K562 (cell line): ENCODE measurements around the gene DEF6. TPM values are rescaled to one million over a fixed set of nuclear protein-coding genes. Genes with fewer than 3 reads are reported as not detected.
A peak's percentile ranks its signal among the peaks of the same experiment; 100 is the strongest.

ENCODE experiments used
- BACH1 ChIP-seq: fragments of 200-800 bp; sonication (Bioruptor generic); IDR thresholded peaks from 2 replicates; pipeline ENCODE4 v1.6.1; 2016; ENCODE audit warnings: missing genetic modification characterization, missing compliant biosample characterization
- CXXC5 ChIP-seq: fragments of 250-450 bp; sonication (Bioruptor Pico); IDR thresholded peaks from 2 replicates; pipeline ENCODE4 v1.8.0; 2022; ENCODE audit warnings: inconsistent platforms, mild to moderate bottlenecking, moderate library complexity
- DMBX1 ChIP-seq: fragments of 250-450 bp; sonication (Bioruptor Pico); IDR thresholded peaks from 2 replicates; pipeline ENCODE4 v1.8.0; 2022; ENCODE audit warnings: inconsistent platforms, mild to moderate bottlenecking, moderate library complexity, borderline replicate concordance
- FUS ChIP-seq: fragments of 200-400 bp; formaldehyde crosslinking; optimal IDR thresholded peaks from 2 replicates; pipeline ENCODE3; 2017; ENCODE audit warnings: low read depth, low read length
- JUN ChIP-seq, 2 experiments: sonication (generic) in 1 of 2; formaldehyde crosslinking in 1 of 2; IDR thresholded peaks; 2 replicates each; pipeline versions ENCODE4 v1.6.1 to v1.8.0; 2012 to 2022; ENCODE audit warnings: borderline replicate concordance in 2 of 2, mild to moderate bottlenecking in 2 of 2, improper control_type of control experiment in 1 of 2, low read depth in 1 of 2, low read length in 1 of 2, missing genetic modification reagents in 1 of 2
- NCOA4 ChIP-seq: fragments of 450-650 bp; IDR thresholded peaks from 2 replicates; pipeline ENCODE4 v1.6.1; 2018; ENCODE audit warnings: mild to moderate bottlenecking; ENCODE audit not compliant: partially characterized antibody
- NR2F6 ChIP-seq: fragments of 450-650 bp; formaldehyde crosslinking; IDR thresholded peaks from 2 replicates; pipeline ENCODE4 v1.4.0; 2020; ENCODE audit warnings: mild to moderate bottlenecking
- SAFB2 ChIP-seq: fragments of 200-400 bp; formaldehyde crosslinking; IDR thresholded peaks from 2 replicates; pipeline ENCODE4 v1.6.1; 2018; ENCODE audit warnings: borderline replicate concordance, low read length, low read depth, moderate library complexity; ENCODE audit not compliant: severe bottlenecking
- TEAD4 ChIP-seq, 2 experiments: sonication (generic) in 1 of 2; formaldehyde crosslinking in 1 of 2; IDR thresholded peaks; 2 replicates each; pipeline versions ENCODE4 v1.6.1 to v1.8.0; 2012 to 2022; ENCODE audit warnings: borderline replicate concordance in 1 of 2, inconsistent platforms in 1 of 2, low read length in 1 of 2, mild to moderate bottlenecking in 1 of 2, missing genetic modification reagents in 1 of 2
- ZFX ChIP-seq: sonication (generic); formaldehyde crosslinking; IDR thresholded peaks from 2 replicates; pipeline ENCODE4 v1.8.0; 2022; ENCODE audit warnings: mild to moderate bottlenecking, missing genetic modification reagents, moderate library complexity
- ZNF212 ChIP-seq: fragments of 450-650 bp; formaldehyde crosslinking; IDR thresholded peaks from 2 replicates; pipeline ENCODE4 v1.4.0; 2020; ENCODE audit warnings: mild to moderate bottlenecking
- polyA plus RNA-seq, 8 experiments: library from polyadenylated mRNA; depleted of rRNA in 4 of 8; stranded (reverse) in 5 of 8; unstranded in 3 of 8; fragments of >200 nt; fragmentation: Nextera tagmentation in 2 of 8; fragmentation: Illumina TruSeq in 1 of 8; extraction: Ambion mirVana in 2 of 8; extraction: Trizol in 1 of 8; gene quantifications; 2 replicates each; pipeline versions ENCODE4 v1.2.1 to v1.2.3, GENCODE V29; 2011 to 2014; ENCODE audit warnings: inconsistent platforms in 1 of 8, missing spikeins in 1 of 8
- total RNA-seq, 7 experiments: library from RNA; depleted of rRNA in 6 of 7; stranded (reverse); fragments of >200 nt in 6 of 7; fragmentation: Illumina TruSeq in 2 of 7; extraction: Trizol in 2 of 7; gene quantifications; 2 replicates each; pipeline versions ENCODE4 v1.2.1 to v1.2.3, GENCODE V29; 2011 to 2021; ENCODE audit warnings: low replicate concordance in 1 of 7
- TF ChIP-seq, protein P1 (sequence below): fragments of 250-450 bp; sonication (Bioruptor Pico); IDR thresholded peaks from 2 replicates; pipeline ENCODE4 v1.8.0; 2021; ENCODE audit warnings: moderate library complexity, mild to moderate bottlenecking, inconsistent platforms
- TF ChIP-seq, protein P2 (sequence below): fragments of 250-450 bp; sonication (Bioruptor Pico); IDR thresholded peaks from 2 replicates; pipeline ENCODE4 v1.5.0; 2021; ENCODE audit warnings: mild to moderate bottlenecking, moderate library complexity
- TF ChIP-seq, protein P3 (sequence below): fragments of 250-450 bp; sonication (Bioruptor Pico); IDR thresholded peaks from 2 replicates; pipeline ENCODE4 v1.8.0; 2021; ENCODE audit warnings: borderline replicate concordance, mild to moderate bottlenecking, moderate library complexity; ENCODE audit not compliant: poor library complexity, severe bottlenecking
- TF ChIP-seq, protein P4 (sequence below), 2 experiments: fragments of 450-650 bp in 1 of 2; IDR thresholded peaks; 2 replicates each; pipeline ENCODE4 v1.6.1; 2011 to 2017; ENCODE audit warnings: low read depth in 2 of 2, antibody characterized with exemption in 1 of 2, borderline replicate concordance in 1 of 2, low read length in 1 of 2, mild to moderate bottlenecking in 1 of 2, mixed read lengths in 1 of 2; ENCODE audit not compliant: control insufficient read depth in 1 of 2
- TF ChIP-seq, protein P5 (sequence below): fragments of 450-650 bp; IDR thresholded peaks from 2 replicates; pipeline ENCODE4 v1.6.1; 2016; ENCODE audit warnings: antibody characterized with exemption
- TF ChIP-seq, protein P6 (sequence below): fragments of 450-650 bp; IDR thresholded peaks from 2 replicates; pipeline ENCODE4 v1.6.1; 2016; ENCODE audit warnings: missing biosample characterization, missing genetic modification characterization

Gene DEF6
- total and polyA plus RNA-seq, 9 of the 15 experiments (the other 6 are each of a cell fraction or from before 2014, with no cell fraction given), result 1.3 to 44.6 (median 22.7) TPM

DNA sequence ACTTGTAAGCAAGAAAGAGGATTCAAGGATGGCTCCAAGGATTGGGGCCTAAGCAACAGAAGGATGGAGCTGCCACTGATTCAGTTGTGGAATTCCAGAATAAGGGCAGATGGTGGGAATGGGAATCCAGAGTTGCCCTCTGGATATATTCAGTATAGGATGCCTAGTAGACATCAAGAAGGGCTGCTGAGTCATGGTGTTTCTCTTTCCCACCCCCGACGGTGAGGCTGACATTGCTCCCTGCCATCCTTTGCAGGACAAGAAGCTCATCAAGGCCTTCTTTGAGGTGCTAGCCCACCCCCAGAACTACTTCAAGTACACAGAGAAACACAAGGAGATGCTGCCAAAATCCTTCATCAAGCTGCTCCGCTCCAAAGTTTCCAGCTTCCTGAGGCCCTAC, 49.3 kb upstream of the DEF6 start (continued):
- TF ChIP-seq, protein P1, sequence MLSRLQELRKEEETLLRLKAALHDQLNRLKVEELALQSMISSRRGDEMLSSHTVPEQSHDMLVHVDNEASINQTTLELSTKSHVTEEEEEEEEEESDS, result no peak
- TF ChIP-seq, protein P2, sequence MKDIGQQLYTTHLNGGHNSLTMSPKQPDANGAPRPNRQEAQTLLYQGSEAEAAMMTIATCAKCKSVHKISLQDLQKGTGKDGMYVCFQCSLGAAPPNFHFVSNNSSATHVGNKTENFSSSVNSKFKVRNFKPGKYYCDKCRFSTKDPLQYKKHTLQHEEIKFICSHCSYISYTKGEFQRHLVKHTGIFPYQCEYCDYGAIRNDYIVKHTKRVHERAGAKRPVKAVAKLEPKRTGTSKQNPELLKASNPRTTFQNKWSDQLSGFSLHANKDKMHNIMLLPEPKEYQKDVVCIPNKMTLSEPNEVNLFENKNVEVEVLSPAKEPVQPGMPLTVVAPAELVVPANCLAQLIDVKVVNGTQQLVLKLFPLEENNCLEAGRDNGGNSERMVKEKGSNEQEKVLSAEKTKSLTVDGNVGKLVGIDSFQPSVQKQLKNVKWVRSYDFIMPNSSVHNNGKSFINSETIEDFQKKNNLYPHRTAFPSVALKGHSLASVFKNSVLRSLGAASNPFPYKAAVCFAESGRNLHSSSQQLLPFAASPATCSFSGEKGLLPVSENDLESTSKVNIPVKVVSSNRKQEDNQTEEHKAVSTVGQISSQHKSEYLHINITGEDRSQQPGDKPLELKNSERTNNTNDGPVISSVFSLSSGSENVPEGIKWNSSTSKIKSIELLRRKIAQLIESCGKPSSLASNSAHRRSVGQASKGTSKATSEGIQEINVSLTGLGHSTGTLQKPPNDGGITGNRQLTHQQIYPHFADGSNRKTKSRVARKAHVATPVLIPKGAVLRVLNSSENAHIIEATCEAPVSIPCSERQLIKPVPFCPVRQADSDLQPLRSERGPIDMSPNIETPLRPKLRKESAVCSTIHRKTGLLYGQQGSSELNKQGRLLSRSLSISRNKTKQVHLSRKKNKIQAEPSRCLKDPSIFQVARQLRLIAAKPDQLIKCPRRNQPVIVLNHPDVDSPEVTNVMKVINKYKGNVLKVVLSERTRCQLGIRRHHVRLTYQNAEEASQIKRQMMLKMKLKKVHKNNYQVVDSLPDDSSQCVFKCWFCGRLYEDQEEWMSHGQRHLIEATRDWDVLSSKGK (CRISPR knock-in tag), result no peak
- TF ChIP-seq BACH1 (tag), result peak; percentile 44; the same call in 1 of the 2 replicates
- no peak for TF ChIP-seq ZNF212 (CRISPR knock-in tag)
- no peak for TF ChIP-seq JUN (IDR thresholded peaks at IDR 0.05; ENCODE audit: borderline replicate concordance, low read depth, low read length)
- no peak for TF ChIP-seq JUN (CRISPR knock-in tag; IDR thresholded peaks at IDR 0.05; ENCODE audit: borderline replicate concordance)
- TF ChIP-seq, protein P3, sequence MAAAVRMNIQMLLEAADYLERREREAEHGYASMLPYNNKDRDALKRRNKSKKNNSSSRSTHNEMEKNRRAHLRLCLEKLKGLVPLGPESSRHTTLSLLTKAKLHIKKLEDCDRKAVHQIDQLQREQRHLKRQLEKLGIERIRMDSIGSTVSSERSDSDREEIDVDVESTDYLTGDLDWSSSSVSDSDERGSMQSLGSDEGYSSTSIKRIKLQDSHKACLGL (CRISPR knock-in tag), result no peak
- no peak for TF ChIP-seq NCOA4
- no peak for TF ChIP-seq FUS
- no peak for TF ChIP-seq NR2F6 (CRISPR knock-in tag)
- no peak for TF ChIP-seq DMBX1 (CRISPR knock-in tag)
- TF ChIP-seq, protein P4, sequence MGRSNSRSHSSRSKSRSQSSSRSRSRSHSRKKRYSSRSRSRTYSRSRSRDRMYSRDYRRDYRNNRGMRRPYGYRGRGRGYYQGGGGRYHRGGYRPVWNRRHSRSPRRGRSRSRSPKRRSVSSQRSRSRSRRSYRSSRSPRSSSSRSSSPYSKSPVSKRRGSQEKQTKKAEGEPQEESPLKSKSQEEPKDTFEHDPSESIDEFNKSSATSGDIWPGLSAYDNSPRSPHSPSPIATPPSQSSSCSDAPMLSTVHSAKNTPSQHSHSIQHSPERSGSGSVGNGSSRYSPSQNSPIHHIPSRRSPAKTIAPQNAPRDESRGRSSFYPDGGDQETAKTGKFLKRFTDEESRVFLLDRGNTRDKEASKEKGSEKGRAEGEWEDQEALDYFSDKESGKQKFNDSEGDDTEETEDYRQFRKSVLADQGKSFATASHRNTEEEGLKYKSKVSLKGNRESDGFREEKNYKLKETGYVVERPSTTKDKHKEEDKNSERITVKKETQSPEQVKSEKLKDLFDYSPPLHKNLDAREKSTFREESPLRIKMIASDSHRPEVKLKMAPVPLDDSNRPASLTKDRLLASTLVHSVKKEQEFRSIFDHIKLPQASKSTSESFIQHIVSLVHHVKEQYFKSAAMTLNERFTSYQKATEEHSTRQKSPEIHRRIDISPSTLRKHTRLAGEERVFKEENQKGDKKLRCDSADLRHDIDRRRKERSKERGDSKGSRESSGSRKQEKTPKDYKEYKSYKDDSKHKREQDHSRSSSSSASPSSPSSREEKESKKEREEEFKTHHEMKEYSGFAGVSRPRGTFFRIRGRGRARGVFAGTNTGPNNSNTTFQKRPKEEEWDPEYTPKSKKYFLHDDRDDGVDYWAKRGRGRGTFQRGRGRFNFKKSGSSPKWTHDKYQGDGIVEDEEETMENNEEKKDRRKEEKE (IDR thresholded peaks at IDR 0.05; ENCODE audit: borderline replicate concordance in 1 of 2, control insufficient read depth in 1 of 2, low read depth in 2 of 2, low read length in 1 of 2), result no peak
- TF ChIP-seq, protein P5, sequence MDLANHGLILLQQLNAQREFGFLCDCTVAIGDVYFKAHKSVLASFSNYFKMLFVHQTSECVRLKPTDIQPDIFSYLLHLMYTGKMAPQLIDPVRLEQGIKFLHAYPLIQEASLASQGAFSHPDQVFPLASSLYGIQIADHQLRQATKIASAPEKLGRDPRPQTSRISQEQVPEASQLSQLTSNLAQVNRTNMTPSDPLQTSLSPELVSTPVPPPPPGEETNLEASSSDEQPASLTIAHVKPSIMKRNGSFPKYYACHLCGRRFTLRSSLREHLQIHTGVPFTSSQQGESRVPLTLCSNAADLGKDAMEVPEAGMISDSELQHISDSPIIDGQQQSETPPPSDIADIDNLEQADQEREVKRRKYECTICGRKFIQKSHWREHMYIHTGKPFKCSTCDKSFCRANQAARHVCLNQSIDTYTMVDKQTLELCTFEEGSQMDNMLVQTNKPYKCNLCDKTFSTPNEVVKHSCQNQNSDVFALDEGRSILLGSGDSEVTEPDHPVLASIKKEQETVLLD, result no peak
- no peak for TF ChIP-seq TEAD4 (IDR thresholded peaks at IDR 0.05; ENCODE audit: low read length)
- TF ChIP-seq TEAD4 (CRISPR knock-in tag; IDR thresholded peaks at IDR 0.05; ENCODE audit: borderline replicate concordance), result no peak
- TF ChIP-seq SAFB2, result no peak
- TF ChIP-seq CXXC5 (CRISPR knock-in tag), result no peak
- TF ChIP-seq ZFX (CRISPR knock-in tag), result no peak
- TF ChIP-seq, protein P6, sequence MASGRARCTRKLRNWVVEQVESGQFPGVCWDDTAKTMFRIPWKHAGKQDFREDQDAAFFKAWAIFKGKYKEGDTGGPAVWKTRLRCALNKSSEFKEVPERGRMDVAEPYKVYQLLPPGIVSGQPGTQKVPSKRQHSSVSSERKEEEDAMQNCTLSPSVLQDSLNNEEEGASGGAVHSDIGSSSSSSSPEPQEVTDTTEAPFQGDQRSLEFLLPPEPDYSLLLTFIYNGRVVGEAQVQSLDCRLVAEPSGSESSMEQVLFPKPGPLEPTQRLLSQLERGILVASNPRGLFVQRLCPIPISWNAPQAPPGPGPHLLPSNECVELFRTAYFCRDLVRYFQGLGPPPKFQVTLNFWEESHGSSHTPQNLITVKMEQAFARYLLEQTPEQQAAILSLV (tag), result no peak
